DMS 273 (cell line): ENCODE measurements around the gene CMIP.

Experiments used
- DNase-seq: peaks from one replicate; lab custom pipeline; 2025; ENCODE audit not compliant: unreplicated experiment; lab: John Stamatoyannopoulos, UW

CMIP gene

GRCh38 chr16:81694494-81695280 lies 250.1 kb downstream of the CMIP start:
- DNase-seq = peak; percentile 41

- DNase-seq = no peak
Measured at GRCh38 chr16:81695321-81696165, 250.9 kb downstream of the CMIP start.

- no peak for DNase-seq
Measured at GRCh38 chr16:81696166-81696960, 251.8 kb downstream of the CMIP start.

GRCh38 chr16:81696961-81697615 lies 252.5 kb downstream of the CMIP start:
- peak; percentile 75 for DNase-seq

- DNase-seq = no peak
Measured at GRCh38 chr16:81697616-81698309, 253.2 kb downstream of the CMIP start.

GRCh38 chr16:81698310-81698641 lies 253.7 kb downstream of the CMIP start:
- DNase-seq = no peak

GRCh38 chr16:81699596-81699995 lies 255.0 kb downstream of the CMIP start:
- DNase-seq = no peak

GRCh38 chr16:81700071-81700779 lies 255.6 kb downstream of the CMIP start:
- no peak for DNase-seq

GRCh38 chr16:81700780-81701165 lies 256.2 kb downstream of the CMIP start:
- DNase-seq = no peak

- no peak for DNase-seq
Measured at GRCh38 chr16:81701296-81701970, 256.8 kb downstream of the CMIP start.

GRCh38 chr16:81702506-81702905 lies 257.9 kb downstream of the CMIP start:
- DNase-seq = no peak

GRCh38 chr16:81703177-81704155 lies 258.9 kb downstream of the CMIP start:
- peak; percentile 69 for DNase-seq

- no peak for DNase-seq
Measured at GRCh38 chr16:81705261-81705660, 260.7 kb downstream of the CMIP start.

GRCh38 chr16:81706327-81707295 lies 262.0 kb downstream of the CMIP start:
- DNase-seq = no peak

GRCh38 chr16:81707411-81708265 lies 263.0 kb downstream of the CMIP start:
- peak; percentile 95 for DNase-seq
